IPS DF 4.7 (cell line): ENCODE results near the gene SLC35D3.
"Not testable (repeated sequence)": the region's sequence is repeated elsewhere in the genome, so short reads cannot be mapped to it uniquely, and the experiment has no call there.

ENCODE experiments used
- DNase-seq: peaks from one replicate; pipeline ENCODE4 v3.0.0-alpha.2; 2013; ENCODE audit warnings: low spot score; ENCODE audit errors: extremely low read depth

The SLC35D3 gene

GRCh38 chr6:136922685-136923006, 545 bp downstream of the SLC35D3 start:
- no peak for DNase-seq

GRCh38 chr6:136923116-136923953, 1.2 kb downstream of the SLC35D3 start:
- no peak for DNase-seq

- no peak for DNase-seq
These were observed 2.0 kb downstream of the SLC35D3 start for GRCh38 chr6:136923954-136924673.

GRCh38 chr6:136926383-136926782, 4.3 kb downstream of the SLC35D3 start:
- no peak for DNase-seq

- no peak for DNase-seq
These were observed 5.2 kb downstream of the SLC35D3 start for GRCh38 chr6:136927292-136927691.

- no peak for DNase-seq
These were observed 8.4 kb downstream of the SLC35D3 start for GRCh38 chr6:136930528-136930927.

- DNase-seq: no peak
These were observed 10.5 kb downstream of the SLC35D3 start for GRCh38 chr6:136932599-136932998.

- no peak for DNase-seq
These were observed 23.0 kb downstream of the SLC35D3 start for GRCh38 chr6:136945072-136945471.

- DNase-seq: no peak
These were observed 23.6 kb downstream of the SLC35D3 start for GRCh38 chr6:136945711-136946121.

- no peak for DNase-seq
These were observed 24.9 kb downstream of the SLC35D3 start for GRCh38 chr6:136947037-136947436.

GRCh38 chr6:136949957-136950356, 27.9 kb downstream of the SLC35D3 start:
- DNase-seq: not testable (repeated sequence)

- no peak for DNase-seq
These were observed 28.5 kb downstream of the SLC35D3 start for GRCh38 chr6:136950436-136951126.

- DNase-seq: no peak
These were observed 30.7 kb downstream of the SLC35D3 start for GRCh38 chr6:136952714-136953260.

- DNase-seq: no peak
These were observed 33.0 kb downstream of the SLC35D3 start for GRCh38 chr6:136955123-136955522.

GRCh38 chr6:136956590-136957544, 34.8 kb downstream of the SLC35D3 start:
- DNase-seq: no peak

- DNase-seq: no peak
These were observed 36.1 kb downstream of the SLC35D3 start for GRCh38 chr6:136958168-136958567.

- DNase-seq: no peak
These were observed 37.4 kb downstream of the SLC35D3 start for GRCh38 chr6:136959471-136959891.

- DNase-seq: not testable (repeated sequence)
These were observed 37.8 kb downstream of the SLC35D3 start for GRCh38 chr6:136959935-136960334.

GRCh38 chr6:136960781-136961180, 38.7 kb downstream of the SLC35D3 start:
- no peak for DNase-seq

- DNase-seq: no peak
These were observed 39.7 kb downstream of the SLC35D3 start for GRCh38 chr6:136961848-136962247.

GRCh38 chr6:136962661-136963060, 40.6 kb downstream of the SLC35D3 start:
- DNase-seq: no peak
